GM12872 (cell line): ENCODE measurements around the gene CLPSL1.

ENCODE experiments used
- CTCF ChIP-seq: IDR thresholded peaks from 3 replicates; pipeline ENCODE4 v1.5.1; 2011; ENCODE audit warnings: low read depth, mild to moderate bottlenecking, low read length, moderate library complexity; ENCODE audit not compliant: insufficient read depth

The CLPSL1 gene

DNA sequence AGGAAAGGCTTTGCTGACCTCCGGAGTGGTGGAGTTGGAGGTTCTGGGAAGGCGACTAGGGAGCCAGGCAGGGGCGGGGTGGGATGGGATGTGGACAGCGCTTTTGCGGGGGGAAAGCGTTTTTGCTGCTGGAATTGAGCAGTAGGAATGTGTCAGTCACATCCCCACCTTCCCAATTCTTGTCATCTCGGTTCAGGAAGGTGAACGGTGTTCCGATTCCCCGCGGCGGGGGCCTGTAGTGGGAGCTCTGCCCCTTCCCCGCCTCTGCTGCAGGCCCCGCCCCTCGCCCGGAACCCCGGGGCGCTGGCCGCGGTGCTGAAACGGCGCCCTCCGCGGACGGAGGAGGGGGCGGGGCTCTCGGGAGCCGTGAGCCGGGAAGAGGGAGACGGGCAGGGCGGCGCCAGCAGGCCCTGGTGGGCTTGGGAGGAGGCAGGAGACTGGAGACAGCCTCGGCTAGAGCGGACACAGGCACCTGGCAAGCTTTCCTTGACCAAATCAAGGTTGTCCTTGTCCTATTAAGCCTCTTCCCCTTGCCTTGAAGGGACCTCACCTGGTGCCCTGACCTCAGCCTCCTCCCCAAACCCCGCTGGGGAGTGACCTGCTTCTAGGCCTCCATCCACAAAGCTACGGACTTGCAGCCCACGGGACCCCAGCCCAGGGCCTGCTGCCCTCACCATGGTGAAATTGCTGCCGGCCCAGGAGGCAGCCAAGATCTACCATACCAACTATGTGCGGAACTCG is 24.3 kb downstream of the CLPSL1 start, which contains the start of gene LHFPL5:
LHFPL5 (plus strand) TSS at position 357 of the 741 bp plus-strand sequence; CDS start at position 676, 319 bp downstream.
- no peak for TF ChIP-seq CTCF

- no peak for TF ChIP-seq CTCF
Measured at GRCh38 chr6:35808688-35809087, 27.9 kb downstream of the CLPSL1 start.

GRCh38 chr6:35809809-35810208 is 29.0 kb downstream of the CLPSL1 start:
- TF ChIP-seq CTCF, result no peak

DNA sequence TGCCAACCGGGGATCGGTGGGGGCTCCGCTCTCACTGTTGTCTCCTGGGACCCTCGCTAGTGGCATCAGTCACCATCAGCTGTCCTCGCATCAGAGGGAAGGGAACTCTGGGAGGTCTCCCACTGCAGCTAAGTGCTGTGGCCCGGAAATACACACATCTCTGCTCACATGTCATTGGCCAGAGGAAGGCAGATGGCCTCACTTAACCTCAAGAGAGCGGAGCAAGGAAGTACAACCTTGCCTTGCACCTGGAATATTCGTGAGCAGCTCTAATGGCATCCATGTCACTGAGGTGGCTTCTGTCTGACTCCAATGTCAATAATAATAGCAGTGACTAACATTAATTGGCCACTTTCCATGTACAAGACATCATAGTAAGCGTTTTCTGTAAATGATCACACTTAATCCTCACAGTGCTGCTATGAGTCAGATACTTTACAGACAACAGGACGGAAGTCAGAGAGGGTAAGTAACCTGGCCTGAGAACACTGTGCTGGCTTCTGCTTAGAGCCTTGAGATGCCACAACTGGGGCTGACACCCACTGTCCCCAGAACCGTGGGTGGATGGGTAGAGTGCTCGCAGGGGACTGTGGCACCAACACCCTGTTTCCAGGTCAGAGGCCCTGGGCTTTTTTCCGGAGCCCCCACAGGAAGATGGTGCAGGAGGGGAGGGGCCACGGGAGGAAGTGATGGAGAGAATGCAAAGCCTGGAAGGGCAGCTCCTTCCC is 30.3 kb downstream of the CLPSL1 start:
- no peak for TF ChIP-seq CTCF

DNA sequence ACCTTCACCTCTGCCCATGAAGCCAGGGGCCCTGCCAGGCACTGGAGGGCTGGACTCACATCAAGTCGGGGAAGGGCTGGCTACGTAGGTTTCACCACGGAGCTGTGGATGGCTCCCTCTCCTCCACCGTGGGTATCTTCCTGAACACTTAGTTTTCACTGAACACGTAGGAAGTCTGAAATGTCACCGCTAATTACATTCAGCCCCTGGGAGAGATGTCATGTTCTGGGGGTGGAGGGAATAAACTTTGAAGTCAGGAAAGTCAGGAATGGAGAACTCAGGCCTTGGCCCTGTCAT is 30.8 kb downstream of the CLPSL1 start:
- no peak for TF ChIP-seq CTCF

GRCh38 chr6:35817515-35817914 is 36.7 kb downstream of the CLPSL1 start:
- no peak for TF ChIP-seq CTCF

DNA sequence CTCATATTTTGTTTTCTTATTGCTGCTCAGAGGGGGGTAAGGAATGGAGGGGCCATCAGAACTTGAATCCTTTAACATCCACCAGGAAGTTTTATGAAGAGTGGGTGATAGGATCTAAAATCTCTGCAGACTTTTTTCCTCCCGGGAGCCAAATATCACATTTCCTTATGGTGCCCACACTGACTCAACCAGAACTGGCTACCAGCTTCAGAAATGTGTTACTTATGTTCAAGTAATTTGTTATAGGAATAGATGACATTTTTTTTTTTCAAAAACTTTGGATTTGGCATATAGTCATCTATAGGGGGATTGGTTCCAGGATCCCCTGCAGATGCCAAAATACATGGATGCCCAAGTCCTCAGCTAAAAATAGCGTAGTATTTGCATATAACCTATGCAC is 42.8 kb downstream of the CLPSL1 start:
- TF ChIP-seq CTCF, result no peak
